GM06990 (cell line): ENCODE results near the gene GALNT14.

Experiments used
- DNase-seq: peaks from one replicate; pipeline ENCODE4 v3.0.0-alpha.2; 2011; ENCODE audit not compliant: insufficient read length; ENCODE audit errors: extremely low read depth
- H3K27me3 ChIP-seq: replicated peaks from 2 replicates; pipeline ENCODE4 v1.6.0; 2011; ENCODE audit warnings: low read length; ENCODE audit not compliant: control insufficient read depth, insufficient read depth
- H3K36me3 ChIP-seq: 2 replicates; pipeline ENCODE4 v1.5.1; 2011; ENCODE audit warnings: low read length; ENCODE audit not compliant: control insufficient read depth, insufficient read depth
- H3K4me3 ChIP-seq: replicated peaks from 2 replicates; pipeline ENCODE4 v1.5.1; 2011; ENCODE audit warnings: low read depth, mild to moderate bottlenecking, control low read depth, low read length
- TF ChIP-seq, protein P1 (sequence below): IDR thresholded peaks from 2 replicates; pipeline ENCODE4 v1.5.1; 2011; ENCODE audit warnings: low read length, control low read depth, mild to moderate bottlenecking, inconsistent platforms; ENCODE audit not compliant: insufficient read depth, poor library complexity, severe bottlenecking

GALNT14 gene

DNA sequence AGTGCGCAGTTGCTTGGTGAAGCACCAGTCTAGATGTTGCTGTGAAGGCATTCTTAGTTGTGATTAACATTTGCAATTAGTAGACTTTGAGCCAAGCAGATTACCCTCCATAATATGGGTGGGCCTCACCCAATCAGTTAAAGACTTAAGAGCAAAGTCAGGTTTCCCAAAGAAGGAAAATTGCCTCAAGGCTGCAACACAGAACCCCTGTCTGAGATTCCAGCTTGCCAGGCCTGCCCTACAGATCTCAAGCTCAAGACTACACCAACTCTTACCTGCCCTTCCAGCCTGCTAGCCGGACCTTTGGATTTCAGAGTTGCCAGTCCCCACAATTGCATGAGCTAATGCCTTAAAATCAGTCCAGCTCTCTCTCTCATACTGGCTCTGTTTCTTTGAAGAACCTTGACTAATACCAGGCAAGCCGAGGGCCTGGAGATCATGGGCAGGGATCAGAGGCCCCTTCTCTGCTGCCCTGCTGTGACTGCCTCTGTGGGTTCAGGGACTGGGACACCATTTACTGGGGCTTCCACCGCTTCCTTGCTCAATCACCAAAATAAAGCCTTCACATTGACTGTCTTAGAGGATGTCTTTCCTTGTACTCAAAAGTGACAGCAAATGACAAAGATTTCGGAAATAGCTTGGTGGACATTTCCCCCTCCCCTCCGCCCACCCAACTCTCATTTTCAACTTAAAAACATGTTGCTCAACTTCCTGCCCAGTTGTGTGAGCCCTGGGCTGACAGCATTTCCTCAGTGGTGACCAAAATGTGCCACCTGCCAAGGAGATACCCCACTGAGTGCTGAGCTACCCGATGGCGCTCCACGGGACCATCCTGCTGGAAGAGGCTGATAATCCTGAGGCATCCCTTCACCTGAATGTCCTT is 86.7 kb downstream of the GALNT14 start:
- H3K4me3 ChIP-seq: no peak overlapping the region
- no peaks in the 10 kb centered on the region for H3K36me3 ChIP-seq
- TF ChIP-seq, protein P1, sequence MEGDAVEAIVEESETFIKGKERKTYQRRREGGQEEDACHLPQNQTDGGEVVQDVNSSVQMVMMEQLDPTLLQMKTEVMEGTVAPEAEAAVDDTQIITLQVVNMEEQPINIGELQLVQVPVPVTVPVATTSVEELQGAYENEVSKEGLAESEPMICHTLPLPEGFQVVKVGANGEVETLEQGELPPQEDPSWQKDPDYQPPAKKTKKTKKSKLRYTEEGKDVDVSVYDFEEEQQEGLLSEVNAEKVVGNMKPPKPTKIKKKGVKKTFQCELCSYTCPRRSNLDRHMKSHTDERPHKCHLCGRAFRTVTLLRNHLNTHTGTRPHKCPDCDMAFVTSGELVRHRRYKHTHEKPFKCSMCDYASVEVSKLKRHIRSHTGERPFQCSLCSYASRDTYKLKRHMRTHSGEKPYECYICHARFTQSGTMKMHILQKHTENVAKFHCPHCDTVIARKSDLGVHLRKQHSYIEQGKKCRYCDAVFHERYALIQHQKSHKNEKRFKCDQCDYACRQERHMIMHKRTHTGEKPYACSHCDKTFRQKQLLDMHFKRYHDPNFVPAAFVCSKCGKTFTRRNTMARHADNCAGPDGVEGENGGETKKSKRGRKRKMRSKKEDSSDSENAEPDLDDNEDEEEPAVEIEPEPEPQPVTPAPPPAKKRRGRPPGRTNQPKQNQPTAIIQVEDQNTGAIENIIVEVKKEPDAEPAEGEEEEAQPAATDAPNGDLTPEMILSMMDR: no peak
- no peaks in the 10 kb centered on the region; the same call in 1 of the 2 replicates for H3K27me3 ChIP-seq
- no peak for DNase-seq

DNA sequence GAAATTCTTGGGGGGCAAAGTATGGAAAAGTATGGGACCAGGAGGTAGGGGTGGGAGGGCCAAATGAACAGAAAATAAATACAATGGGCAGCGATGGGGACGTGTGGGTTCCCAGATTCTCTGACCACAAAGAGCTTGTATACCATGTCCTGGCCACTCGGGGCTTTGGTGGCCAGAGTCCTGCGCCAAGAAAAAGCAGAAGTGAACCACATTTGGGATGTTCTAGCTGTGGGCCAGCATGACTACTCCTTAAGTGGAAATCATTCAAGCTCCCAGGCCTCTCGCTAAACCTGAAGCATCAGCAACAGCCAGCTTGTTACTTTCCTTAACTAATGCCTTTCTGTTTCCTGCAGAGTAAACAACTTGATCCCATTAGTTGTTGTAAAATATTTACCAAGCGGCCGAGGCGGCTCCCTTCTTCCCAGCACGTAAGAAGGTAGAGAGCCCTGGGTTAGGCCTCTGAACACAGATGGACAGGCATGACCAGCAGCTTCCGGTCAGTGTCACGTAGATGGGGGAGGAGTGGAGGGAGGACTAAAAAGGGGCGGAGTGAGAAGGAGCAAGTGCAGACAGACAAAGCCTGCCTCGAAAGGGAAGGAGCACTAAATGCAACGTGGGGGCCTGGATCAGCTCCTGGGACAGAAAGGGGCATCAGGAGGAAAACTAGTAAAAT is 88.2 kb downstream of the GALNT14 start:
- no peak overlapping the region for H3K4me3 ChIP-seq
- DNase-seq: no peak

DNA sequence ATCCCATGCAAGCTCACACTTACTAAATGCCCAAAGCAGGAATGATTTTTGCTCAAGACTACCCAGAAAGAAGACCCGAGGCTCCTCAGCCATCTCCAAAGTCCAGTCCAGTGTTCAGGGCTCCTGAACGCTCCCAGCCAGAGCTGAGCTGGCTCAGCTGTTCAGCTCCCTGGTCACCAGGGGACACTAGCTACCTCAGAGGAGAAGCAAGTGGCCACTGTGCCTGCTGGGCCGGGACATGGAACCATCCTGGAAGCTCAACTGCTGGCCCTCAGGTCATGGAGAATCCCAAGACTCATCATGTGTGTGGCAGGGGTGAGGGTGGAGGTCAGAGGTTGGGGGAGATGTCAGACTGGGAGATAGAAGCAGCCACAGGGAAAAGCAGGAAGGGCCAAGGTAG is 89.0 kb downstream of the GALNT14 start:
- no peak for DNase-seq

More for the DNA sequence above, 88.2 kb downstream of the GALNT14 start:
- Histone ChIP-seq H3K36me3 (no peaks in the 10 kb centered on the region), H3K27me3 (no peaks in the 10 kb centered on the region; the same call in 1 of the 2 replicates)
- TF ChIP-seq, protein P1: no peak

DNA sequence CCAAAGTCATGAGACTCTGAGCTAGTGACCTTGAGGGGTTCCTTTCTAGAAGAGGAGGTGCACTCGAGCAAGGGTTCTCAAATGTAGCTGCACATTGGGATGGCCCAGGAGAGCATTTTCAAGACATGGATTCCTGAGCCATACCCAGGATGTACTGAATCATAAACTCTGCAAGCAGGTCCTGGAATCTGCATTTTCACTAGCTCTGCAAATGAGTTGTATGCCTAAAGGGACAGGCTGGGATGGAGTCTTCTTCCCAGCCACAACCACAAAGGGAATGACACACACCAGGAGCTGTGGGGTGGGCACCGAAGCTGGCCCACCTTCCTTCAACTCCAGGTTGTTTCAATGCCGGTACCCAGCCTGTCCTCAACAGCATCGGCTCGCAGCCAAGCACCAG is 90.6 kb downstream of the GALNT14 start:
- TF ChIP-seq, protein P1: no peak
- DNase-seq: no peak
- Histone ChIP-seq H3K36me3 (no peaks in the 10 kb centered on the region), H3K4me3 (no peak overlapping the region), H3K27me3 (no peaks in the 10 kb centered on the region)

More for the DNA sequence above, 89.0 kb downstream of the GALNT14 start:
- TF ChIP-seq, protein P1: no peak
- Histone ChIP-seq H3K27me3 (no peaks in the 10 kb centered on the region; the same call in 1 of the 2 replicates), H3K4me3 (no peak overlapping the region), H3K36me3 (no peaks in the 10 kb centered on the region)

DNA sequence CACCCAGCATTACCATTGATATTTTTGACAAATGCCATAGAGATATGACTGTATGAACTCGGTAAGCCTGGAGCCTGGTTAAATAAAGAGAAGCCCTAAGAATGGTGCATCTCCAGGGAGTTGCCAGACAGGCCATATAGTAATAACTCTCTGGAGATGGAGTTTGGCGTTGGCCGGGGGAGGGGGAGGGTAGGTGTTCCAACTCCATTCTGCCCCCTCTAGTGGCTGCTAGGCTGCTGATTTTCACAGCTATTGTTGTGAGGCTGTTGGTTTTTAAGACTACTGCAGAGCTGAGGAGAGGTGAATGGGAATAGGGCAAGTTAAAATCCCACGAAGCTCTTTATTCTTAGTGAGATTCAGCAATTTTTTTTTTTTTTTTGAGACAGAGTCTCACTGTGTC is 99.9 kb downstream of the GALNT14 start:
- Histone ChIP-seq H3K27me3 (no peaks in the 10 kb centered on the region), H3K4me3 (no peak overlapping the region), H3K36me3 (no peaks in the 10 kb centered on the region)
- DNase-seq: no peak
- TF ChIP-seq, protein P1: no peak
